HG03045 (cell line): ENCODE data around the gene USP50.
"Not testable (repeated sequence)": the region's sequence is repeated elsewhere in the genome, so short reads cannot be mapped to it uniquely, and the experiment has no call there.

ENCODE experiments used
- ATAC-seq: cut with Tn5 transposase; IDR thresholded peaks from one replicate; pipeline ENCODE4 v1.9.1; 2021; ENCODE audit warnings: mild to moderate bottlenecking, moderate library complexity; ENCODE audit not compliant: unreplicated experiment

USP50 gene

DNA sequence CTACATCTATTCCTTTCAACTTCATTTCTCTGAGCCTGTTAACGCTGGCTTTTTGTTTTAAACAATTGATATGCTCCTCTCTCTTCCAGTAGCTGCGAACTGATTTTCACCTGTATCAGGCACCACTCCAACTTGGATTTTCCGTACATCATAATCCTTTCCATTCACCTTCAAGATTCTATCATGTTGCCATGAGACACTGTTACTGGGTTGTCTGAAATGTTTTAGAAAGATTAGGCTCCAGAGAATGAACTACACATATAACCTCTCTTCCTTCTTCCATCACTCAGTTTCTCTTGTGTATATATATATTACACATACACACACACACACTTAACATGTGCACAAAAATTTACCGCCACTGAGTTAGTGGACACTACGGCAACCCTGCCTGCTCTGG, at the start of gene USP50:
Gene USP50 (minus strand): TSS at position 101 of the 400 bp plus-strand sequence. CDS start 141 bp downstream, outside the sequence.
- ATAC-seq: no peak

DNA sequence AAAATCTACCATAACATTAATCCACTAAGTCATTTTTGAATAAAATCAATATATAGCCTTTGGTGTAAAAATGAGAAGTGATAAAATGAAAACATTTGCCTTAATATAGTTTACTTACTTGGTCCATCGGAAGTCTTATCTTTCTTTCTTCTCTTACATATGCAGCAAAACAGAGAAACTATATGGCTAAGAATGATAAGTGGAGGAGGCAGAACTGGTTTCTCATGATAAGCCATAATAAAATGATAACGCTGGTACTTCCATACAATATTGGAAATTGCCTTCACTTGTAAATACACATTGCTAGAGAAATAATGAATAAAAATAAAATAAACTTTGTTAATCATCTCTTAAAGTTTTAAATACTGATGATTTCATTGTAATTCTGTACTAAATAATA, 47.8 kb upstream of the USP50 start:
- no peak for ATAC-seq

DNA sequence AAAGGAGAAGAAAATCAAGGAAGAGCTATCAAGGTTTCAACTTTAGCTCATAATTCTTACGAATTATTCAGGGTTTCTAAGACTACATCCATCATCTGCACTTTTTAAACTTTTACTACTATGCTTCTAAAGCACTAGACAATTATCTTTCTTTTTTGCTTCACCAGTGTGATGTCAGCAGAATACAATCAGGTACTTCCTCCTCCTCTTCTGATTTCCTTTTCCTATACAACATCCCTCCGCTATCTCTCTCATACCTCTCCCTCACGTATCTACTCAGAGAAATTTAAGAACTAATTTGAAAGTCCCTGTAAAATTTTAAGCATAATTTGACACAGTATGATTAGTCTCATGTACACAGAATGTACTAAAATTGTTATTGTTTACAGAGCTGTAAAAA, 47.3 kb upstream of the USP50 start:
- ATAC-seq: no peak

DNA sequence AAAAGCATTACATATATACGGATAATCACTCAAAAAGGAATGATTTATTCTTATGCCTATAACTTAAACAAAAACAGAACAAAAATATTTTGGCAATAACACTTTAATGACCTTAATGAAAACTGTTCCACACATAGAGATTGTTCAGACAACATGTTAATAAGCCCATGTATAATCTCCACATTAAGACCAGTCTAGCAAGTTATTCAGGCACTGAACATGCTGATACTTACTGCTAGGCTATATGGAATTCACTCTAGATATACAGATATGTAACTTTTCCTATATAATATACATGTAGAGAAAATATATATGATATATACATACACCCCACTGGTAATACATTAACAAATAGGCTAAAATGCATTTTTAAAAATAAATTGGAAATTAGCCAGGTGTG, 43.8 kb upstream of the USP50 start:
- no peak for ATAC-seq

DNA sequence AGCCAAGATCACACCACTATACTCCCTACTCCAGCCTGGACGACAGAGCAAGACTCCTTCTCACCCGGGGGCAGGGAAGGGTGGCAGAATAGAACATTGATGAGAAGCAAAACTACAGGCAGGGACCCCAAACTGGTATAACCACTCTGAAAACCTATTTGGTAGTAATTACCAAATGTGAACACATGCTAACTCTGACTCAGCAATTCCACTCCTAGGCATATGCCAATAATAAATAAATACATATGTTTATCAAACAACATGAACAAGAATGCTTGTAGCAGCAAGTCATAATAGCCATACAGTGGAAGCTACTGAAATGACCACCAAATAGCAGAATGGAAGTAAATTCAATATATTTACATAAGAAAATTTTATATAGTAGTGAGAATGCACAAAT, 31.0 kb upstream of the USP50 start:
- no peak for ATAC-seq

DNA sequence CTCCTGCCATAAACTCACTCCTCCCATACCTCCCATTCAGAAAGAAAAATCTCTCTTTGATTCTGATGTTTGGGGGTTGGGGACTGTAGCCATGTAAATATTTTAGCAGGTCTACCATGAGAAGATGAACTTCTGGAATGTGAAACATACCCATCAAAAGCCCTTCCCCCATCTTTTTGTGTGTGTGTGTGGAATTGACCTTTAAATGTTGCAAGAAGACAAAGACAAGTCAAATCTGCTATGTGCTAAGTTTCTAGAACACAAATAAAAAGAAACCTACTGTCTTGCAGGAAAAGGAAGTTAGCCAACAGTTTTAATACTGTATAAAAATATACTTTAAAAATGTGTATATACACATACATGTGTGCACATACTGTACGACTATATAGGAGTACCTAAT, 29.7 kb upstream of the USP50 start:
- ATAC-seq: no peak

DNA sequence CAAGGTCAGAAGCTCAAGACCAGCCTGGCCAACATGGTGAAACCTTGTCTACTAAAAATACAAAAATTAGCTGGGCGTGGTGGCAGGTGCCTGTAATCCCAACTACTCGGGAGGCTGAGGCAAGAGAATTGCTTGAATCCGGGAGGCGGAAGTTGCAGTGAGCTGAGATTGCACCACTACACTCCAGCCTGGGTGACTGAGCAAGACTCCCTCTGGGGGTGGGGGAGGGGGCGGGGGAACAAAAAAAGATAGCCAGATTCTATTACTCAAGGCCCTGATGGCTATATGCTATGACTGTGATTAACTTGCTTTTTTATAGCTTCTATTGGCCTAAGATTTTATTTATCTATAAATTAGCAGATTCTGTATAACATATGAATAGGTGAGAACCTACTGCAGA, 27.4 kb upstream of the USP50 start:
- ATAC-seq: not testable (repeated sequence)

DNA sequence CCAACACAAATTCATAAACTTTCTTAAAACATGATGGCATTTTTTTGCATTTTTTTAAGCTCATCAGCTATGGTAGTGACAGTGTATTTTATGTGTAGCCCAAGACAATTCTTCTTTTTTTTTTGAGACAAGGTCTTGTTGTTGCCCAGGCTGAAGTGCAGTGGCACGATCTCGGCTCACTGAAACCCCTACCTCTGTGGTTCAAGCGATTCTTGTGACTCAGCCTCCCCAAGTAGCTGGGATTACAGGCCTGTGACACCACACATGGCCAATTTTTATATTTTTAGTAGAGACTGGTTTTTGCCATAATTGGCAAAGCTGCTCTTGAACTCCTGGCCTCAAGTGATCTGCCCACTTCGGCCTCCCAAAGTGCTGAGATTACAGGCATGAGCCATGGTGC, 17.3 kb upstream of the USP50 start:
- no peak for ATAC-seq

DNA sequence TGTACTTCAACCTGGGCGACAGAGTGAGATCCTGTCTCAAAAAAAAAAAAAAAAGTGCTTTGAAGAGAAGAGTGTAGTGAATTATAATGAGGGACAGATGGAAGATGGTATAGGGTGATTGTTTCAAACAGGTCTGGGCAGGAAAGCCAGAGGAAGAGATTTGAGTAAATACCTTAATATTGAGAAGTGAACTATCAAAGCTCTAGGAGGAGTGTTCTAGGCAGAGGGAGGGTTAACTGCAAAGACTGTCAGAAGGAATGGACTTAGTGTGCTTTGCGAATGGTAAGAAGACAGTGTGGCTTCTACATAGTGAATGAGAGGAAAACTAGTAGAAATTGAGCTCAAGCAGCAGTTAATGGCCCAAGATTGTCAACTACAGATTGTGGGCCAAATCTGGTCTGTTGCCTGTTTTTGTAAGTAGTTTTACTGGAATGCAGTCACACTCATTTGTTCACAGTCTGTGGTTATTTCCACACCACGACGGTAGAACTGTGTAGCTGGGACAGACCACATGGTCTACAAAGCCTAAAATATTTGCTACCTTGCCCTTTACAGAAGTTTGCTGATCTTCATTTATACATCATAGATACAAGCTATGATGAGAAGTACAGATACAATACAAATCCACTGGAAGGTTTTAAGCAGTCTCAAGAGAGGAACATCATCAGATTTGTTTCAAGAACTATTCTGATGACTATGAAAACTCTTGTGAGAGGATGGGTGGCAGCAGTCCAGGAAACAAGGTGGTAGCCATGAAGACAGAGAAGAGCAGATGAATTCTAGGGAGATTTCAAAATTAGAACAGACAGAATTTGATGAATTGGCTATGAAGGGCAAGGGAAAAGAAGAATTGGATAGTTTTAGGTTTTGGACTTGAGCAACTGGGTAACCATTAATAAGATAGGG, 16.5 kb upstream of the USP50 start:
- ATAC-seq: no peak

DNA sequence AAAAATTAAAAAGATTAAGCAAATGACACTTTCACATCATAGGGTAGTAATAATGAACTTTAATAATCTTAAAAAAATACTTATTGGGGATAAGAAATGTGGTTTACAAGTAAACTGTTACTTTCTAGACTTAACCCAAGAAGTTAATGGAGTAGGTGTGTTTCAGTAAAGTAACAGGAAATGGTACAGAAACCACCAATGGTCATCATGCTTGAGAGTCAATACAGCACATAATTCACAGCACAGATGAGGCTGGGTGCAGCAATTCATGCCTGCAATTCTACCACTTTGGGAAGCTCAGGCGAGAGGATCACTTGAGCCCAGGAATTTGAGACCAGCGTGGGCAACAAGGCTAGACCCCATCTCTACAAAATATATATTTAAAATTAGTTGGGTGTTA, 11.5 kb upstream of the USP50 start:
- ATAC-seq: no peak

DNA sequence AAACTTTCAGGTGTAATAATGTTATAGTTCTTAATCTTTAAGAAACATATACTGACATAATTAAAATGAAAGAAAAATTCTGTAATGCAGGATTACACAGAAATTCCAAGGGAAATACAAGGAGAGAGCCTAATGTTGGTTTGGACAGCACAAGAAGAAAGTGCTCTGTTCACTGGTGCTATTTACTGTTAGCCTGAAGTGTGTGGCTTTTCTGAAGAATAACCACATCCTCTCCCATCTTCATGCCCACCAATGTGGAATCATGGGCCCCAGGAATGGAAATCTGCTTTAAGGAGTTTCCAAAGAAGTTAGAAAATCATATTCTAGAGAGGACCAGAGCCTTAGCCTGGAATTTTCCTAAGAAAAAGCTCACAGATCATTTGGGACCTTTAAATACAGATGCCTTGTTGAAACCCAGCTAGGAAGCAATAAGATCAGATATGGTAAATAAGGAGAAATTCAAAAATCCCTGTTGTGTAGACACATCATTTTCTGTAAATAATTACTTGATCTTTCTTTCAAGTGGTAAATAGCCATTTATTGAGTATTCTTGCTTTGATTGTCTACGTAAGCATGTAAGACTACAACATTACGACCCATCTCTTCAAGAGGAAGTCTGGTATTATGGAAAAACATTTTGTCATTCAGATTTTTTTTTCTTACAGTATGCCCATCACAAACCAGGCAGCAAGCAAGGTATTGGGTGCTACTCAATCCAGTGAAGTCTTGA, 10.3 kb upstream of the USP50 start:
- no peak for ATAC-seq

DNA sequence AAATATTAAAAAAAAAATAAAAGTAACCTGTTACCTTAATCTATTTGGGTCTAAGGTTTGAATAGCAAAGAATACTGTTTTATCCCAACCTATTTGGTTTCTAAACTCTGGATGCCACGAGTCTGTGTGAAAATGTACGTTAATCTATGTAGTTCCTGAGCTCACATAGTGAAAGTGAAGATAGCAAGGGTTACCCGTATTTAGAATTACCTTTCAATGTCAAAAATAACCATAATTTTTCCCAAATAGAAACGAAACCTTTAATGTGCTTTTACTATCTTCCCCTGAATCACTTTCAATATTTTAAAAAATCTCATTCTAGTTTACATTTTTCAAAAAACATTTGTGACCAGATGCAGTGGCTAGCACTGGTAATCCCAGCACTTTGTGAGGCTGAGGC, 5.8 kb upstream of the USP50 start:
- ATAC-seq: no peak

DNA sequence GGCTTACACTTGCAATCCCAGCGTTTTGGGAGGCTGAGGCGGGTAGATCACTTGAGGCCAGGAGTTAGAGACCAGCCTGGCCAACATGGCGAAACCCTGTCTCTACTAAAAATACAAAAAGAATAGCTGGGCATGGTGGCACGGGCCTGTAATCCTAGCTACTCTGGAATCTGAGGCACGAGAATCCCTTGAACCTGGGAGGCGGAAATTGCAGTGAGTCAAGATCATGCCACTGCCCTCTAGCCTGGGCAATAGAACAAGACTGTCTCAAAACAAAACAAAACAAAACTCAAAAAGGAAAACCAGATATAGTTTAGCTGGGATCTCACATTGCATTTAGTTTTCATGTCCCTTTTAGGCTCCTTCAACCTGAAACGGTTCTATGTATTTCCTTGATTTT, 2.9 kb upstream of the USP50 start:
- ATAC-seq: no peak

DNA sequence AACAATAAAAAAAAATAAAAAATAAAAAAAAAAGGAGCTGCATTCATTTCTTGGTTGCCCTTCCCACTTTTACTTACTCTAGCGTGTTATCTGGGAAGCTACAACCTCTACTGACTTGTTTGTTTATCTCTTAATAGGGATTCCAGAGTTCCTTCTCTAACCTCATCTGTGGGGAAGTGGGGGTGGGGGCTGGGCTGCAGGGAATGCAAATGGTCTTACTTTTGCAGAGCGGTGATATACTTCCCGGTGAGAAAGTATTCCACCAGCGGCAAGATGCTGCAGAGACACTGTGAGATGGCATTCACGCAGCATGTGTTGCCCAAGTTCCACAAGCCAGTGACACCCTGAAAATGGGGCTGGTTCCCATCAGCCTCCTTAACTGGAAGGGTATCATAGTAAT, 2.1 kb downstream of the USP50 start:
- no peak for ATAC-seq

DNA sequence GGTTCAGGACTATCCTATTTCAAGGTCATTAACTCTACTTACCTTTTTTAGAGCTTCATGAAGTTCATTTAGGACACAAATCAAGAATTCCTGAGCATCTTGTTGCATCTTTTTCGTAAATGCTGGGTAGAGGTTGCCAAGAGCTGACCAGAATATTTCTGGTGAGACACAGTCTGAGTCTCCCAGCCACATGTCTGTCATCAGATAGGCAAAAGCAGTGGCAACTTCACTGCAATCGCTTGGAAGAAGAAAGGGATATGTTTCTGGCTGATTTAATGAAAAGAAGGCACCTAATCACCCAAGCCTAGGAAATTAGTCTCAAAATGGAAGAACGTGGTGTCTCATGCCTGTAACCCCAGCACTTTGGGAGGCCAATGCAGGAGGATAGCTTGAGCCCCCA, 2.9 kb downstream of the USP50 start:
- no peak for ATAC-seq

DNA sequence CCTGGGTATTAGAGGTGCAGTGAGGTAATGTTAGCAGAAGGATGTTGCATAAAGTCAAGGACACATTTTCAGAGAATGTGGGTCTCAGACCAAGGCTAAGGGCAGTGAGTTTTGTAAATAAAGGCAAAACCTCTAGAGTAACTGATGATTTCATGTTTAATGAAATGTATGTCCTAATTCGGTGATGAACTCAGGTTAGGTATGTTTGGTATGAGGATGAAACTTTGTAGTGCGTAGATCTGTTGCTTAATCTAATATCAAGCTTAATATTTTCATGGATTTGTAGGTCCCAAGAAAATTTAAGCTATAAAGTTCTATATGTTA, 3.6 kb downstream of the USP50 start:
- ATAC-seq: no peak

DNA sequence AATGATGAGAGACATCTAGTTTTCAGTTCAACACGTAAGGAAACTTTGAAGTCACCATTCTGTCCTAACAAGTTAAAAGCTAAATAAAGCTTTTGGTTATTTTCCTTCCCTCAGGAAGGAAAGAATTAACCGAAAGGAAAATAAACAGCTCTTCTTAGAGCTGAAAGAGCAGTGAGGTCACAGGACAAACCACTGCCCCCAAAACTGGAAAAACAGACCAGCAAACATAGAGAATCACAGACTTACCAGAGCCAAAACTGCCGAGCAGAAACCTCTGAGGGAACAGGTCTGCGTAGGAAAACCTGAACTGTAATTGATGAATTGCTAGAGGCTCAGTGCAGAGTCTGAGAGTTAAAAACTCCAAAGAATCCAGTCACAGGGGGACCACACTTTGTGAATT, 14.7 kb downstream of the USP50 start:
- no peak for ATAC-seq

DNA sequence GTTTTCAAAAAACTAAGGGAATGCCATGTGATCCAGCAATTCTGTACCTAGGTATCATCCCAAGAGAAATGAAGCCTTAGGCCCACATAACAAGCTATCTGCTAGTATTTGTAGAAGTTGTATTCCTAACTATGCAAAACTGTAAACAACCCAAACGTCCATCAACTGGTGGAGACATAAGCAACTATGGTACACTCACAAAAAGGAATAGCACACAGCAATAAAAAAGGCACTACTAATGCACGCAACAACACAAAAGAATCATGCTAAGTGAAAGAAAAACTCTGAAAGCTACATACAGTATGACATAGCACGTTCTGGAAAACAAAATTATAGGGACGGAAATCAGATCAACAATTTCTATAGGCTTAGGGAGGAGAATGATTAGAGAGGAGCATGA, 15.3 kb downstream of the USP50 start:
- ATAC-seq: no peak

DNA sequence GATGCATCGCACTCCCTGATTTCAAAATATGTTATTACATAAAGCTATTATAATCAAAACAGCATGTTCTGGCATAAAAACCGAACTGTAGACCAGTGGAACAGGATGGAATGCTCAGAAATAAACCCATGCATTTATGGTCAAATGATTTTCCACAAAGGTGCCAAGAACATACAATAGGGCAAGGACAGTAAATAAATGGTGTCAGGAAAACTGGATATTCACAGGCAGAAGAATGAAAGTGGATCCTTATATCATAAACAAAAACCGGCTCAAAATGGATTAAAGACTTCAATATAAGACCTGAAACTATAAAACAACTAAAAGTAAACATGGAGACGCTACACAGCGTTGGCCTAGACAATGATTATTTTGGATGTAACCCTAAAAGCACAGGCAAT, 22.6 kb downstream of the USP50 start:
- no peak for ATAC-seq

DNA sequence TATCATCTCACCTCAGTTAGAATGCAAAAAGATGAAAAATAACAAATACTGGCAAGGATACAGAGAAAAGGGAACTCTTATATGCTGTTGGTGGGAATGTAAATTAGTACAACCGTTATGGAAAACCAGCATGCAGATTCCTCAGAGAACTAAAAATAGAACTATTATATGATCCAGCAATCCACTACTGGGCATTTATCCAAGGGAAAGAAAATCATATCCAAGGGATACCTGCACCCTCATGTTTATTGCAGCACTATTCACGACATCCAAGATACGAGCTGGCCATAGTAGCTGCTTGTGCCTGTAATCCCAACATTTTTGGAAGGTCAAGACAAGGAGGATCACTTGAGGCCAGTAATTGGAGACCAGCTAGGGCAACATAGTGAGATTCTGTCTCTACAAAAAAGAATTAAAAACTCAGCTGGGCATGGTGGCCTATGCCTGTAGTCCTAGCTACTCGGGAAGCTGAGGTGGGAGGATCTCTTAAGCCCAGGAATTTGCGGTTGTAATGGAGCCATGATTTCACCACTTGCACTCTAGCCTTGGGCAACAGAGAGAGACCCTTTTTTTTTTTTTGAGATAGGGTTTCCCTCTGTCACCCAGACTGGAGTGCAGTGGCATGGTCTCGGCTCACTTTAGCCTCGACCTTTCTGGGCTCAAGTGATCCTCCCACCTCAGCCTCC, 26.6 kb downstream of the USP50 start:
- ATAC-seq: no peak

DNA sequence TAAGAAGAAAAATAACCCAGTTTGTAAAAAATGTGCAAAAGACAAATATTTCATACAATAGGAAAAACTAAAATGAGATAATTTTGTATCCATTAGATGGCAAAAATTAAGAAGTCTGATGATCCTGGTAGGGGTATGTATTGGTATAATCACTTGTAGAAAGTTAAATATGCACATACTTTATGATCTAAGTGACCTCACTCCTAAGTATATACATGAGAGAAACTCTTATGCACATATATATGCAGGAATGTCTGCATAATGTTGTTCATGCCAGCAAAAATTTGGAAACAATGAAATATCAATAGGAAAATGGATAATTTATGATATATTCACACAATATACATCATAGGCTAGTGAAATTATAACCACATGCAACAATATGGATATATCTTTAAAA, 33.5 kb downstream of the USP50 start:
- ATAC-seq: no peak

DNA sequence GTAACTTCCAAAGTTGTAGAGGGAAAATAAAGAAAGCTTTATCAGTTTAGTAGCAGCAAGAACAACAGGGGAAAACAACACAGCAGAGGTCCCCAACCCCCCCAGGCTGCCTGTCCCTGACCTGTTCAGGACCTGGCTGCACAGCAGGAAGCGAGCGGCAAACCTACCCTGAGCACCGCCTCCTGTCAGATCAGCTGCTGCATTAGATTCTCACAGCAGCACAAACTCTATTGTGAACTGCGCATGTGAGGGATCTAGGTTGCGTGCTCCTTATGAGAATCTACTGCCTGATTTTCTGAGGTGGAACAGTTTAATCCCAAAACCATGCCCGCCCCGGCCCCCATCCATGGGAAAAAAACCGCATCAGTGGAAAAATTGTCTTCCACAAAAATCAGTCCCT, 40.3 kb downstream of the USP50 start:
- ATAC-seq: no peak
